DND-41 (cell line): ENCODE measurements around the gene OR11A1.

Source experiments
- ATAC-seq: fragments of 200-7000 bp; cut with Tn5 transposase; 3 replicates; pipeline ENCODE4 v1.9.1; 2021; ENCODE audit warnings: low read depth; ENCODE audit not compliant: insufficient read depth
- DNase-seq: peaks from one replicate; pipeline ENCODE4 v3.0.0-alpha.2; 2020
- H2AFZ ChIP-seq: 2 replicates; pipeline ENCODE4 v1.6.0; 2012; ENCODE audit warnings: low read depth, low read length
- H3K27ac ChIP-seq: 2 replicates; pipeline ENCODE4 v1.5.1; 2012; ENCODE audit warnings: low read length, inconsistent platforms
- H3K27me3 ChIP-seq: fragments of 200-600 bp; sonication (generic); 2 replicates; pipeline ENCODE4 v1.6.0; 2012; ENCODE audit warnings: low read length, mild to moderate bottlenecking, inconsistent platforms; ENCODE audit not compliant: insufficient read depth, poor library complexity
- H3K36me3 ChIP-seq: 2 replicates; pipeline ENCODE4 v1.5.1; 2012; ENCODE audit warnings: low read length, inconsistent platforms; ENCODE audit not compliant: insufficient read depth
- H3K4me1 ChIP-seq: 2 replicates; pipeline ENCODE4 v1.5.1; 2012; ENCODE audit warnings: mild to moderate bottlenecking, low read length; ENCODE audit not compliant: insufficient read depth
- H3K4me2 ChIP-seq: 2 replicates; pipeline ENCODE4 v1.6.0; 2012; ENCODE audit warnings: mild to moderate bottlenecking, moderate library complexity, low read length, inconsistent platforms; ENCODE audit not compliant: insufficient read depth
- H3K4me3 ChIP-seq, 2 experiments: fragments of 200-600 bp in 1 of 2; shearing (Covaris generic) in 1 of 2; 2 replicates each; pipeline ENCODE4 v1.5.1; 2012 to 2016; ENCODE audit warnings: inconsistent platforms in 2 of 2, low read length in 2 of 2, mild to moderate bottlenecking in 2 of 2, low read depth in 1 of 2, moderate library complexity in 1 of 2
- H3K79me2 ChIP-seq: 2 replicates; pipeline ENCODE4 v1.6.0; 2012; ENCODE audit warnings: low read length, inconsistent platforms; ENCODE audit not compliant: insufficient read depth
- H3K9ac ChIP-seq: 2 replicates; pipeline ENCODE4 v1.6.0; 2012; ENCODE audit warnings: low read depth, mild to moderate bottlenecking, inconsistent platforms, low read length, moderate library complexity
- H3K9me3 ChIP-seq: 2 replicates; pipeline ENCODE4 v1.5.1; 2012; ENCODE audit warnings: low read length, moderate library complexity, mild to moderate bottlenecking, inconsistent platforms; ENCODE audit not compliant: insufficient read depth, severe bottlenecking
- H4K20me1 ChIP-seq: 2 replicates; pipeline ENCODE4 v1.6.0; 2012; ENCODE audit warnings: low read length; ENCODE audit not compliant: insufficient read depth
- EZH2 ChIP-seq: IDR thresholded peaks from 3 replicates; pipeline ENCODE4 v1.6.1; 2012; ENCODE audit warnings: borderline replicate concordance, low read depth, mild to moderate bottlenecking, moderate library complexity, low read length, inconsistent platforms; ENCODE audit not compliant: severe bottlenecking
- TF ChIP-seq, protein P1 (sequence below): IDR thresholded peaks from 2 replicates; pipeline ENCODE4 v1.5.1; 2012; ENCODE audit warnings: borderline replicate concordance, low read length, moderate library complexity, mild to moderate bottlenecking; ENCODE audit not compliant: poor library complexity, severe bottlenecking; ENCODE audit errors: extremely low read depth

OR11A1 gene, protein sequence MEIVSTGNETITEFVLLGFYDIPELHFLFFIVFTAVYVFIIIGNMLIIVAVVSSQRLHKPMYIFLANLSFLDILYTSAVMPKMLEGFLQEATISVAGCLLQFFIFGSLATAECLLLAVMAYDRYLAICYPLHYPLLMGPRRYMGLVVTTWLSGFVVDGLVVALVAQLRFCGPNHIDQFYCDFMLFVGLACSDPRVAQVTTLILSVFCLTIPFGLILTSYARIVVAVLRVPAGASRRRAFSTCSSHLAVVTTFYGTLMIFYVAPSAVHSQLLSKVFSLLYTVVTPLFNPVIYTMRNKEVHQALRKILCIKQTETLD

DNA sequence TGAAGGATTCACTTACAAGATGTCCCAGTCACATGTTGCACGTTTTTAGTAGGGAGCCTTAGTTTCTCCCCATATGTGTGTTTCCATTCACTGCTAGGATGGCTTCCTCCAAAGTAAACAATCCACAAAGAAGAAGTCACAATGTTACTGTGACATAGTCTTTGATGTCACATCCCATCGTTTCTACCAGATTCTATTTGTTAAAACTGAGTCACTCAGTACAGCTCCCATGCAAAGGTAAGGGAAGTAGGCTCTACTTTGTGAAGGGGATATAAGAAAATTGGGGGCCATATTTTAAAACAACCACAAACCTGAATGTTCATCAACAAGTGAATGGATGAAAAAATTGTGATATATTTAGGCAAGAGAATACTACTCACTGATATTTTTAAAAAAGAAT is at the start of gene OR11A1, which contains the start of gene OR2H1:
Gene OR11A1, minus strand, starts transcription at position 101 of the 400 bp plus-strand sequence. CDS start 29,430 bp downstream, outside the sequence.
Gene OR2H1, plus strand, starts transcription at position 185 of the 400 bp plus-strand sequence. CDS start 4,615 bp downstream, outside the sequence.
- Histone ChIP-seq H3K79me2 (no peaks in the 10 kb centered on the region), H3K36me3 (no peaks in the 10 kb centered on the region), H3K4me3 (no peak within 1 kb of the TSS), H3K9me3 (no peaks in the 10 kb centered on the region), H2AFZ (no peak within 1 kb of the TSS), H3K9ac (no peak within 1 kb of the TSS), H3K27me3 (peaks cover 2% of the 10 kb centered on the region), H3K4me2 (no peak within 1 kb of the TSS), H4K20me1 (no peaks in the 10 kb centered on the region), H3K4me1 (no peaks in the 10 kb centered on the region), H3K27ac (no peak within 1 kb of the TSS)
- ATAC-seq: no peak
- no peak for TF ChIP-seq EZH2
- TF ChIP-seq, protein P1, sequence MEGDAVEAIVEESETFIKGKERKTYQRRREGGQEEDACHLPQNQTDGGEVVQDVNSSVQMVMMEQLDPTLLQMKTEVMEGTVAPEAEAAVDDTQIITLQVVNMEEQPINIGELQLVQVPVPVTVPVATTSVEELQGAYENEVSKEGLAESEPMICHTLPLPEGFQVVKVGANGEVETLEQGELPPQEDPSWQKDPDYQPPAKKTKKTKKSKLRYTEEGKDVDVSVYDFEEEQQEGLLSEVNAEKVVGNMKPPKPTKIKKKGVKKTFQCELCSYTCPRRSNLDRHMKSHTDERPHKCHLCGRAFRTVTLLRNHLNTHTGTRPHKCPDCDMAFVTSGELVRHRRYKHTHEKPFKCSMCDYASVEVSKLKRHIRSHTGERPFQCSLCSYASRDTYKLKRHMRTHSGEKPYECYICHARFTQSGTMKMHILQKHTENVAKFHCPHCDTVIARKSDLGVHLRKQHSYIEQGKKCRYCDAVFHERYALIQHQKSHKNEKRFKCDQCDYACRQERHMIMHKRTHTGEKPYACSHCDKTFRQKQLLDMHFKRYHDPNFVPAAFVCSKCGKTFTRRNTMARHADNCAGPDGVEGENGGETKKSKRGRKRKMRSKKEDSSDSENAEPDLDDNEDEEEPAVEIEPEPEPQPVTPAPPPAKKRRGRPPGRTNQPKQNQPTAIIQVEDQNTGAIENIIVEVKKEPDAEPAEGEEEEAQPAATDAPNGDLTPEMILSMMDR: no peak
- no peak for DNase-seq

DNA sequence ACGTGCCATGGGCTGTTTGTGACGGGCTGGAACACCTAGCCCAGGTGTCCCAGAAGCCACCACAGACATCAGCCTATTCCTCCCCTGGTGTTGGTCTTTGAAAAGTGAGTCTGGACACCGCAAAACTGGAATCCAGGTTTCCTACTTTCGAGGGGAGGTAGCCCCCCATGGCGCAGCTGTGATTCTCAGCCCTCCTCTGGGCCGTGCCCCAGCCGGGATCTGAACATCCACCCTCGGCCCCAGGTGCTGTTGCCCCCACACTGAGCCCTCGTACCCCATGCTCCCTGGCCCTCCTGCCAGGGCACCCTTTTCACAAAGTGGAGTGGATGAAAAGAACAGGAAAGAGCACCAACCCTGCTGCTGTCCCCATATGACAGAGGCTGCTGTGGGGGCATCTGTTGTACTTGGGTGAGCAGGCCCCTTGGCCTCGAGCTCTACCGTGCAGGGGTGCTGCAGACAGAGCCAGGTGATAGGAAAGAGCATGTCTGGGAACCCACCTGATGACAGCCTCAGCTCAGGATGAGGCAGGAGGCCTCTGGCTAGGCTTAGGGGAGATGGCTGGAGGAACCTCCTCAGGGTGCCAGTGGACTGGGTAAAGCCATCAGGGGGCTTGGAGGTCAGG is 49.7 kb upstream of the OR11A1 start:
- H3K9me3 ChIP-seq: no peaks in the 10 kb centered on the region
- no peaks in the 10 kb centered on the region for H4K20me1 ChIP-seq
- no peak overlapping the region for H3K4me2 ChIP-seq
- no peaks in the 10 kb centered on the region for H3K4me1 ChIP-seq
- H3K9ac ChIP-seq: no peak overlapping the region
- H3K79me2 ChIP-seq: no peaks in the 10 kb centered on the region
- no peak for ATAC-seq
- H2AFZ ChIP-seq: no peak overlapping the region
- TF ChIP-seq EZH2: no peak
- TF ChIP-seq, protein P1: no peak
- DNase-seq: no peak
- peaks cover 9% of the 10 kb centered on the region for H3K27me3 ChIP-seq
- no peak overlapping the region for H3K4me3 ChIP-seq
- no peaks in the 10 kb centered on the region for H3K36me3 ChIP-seq
- no peak overlapping the region for H3K27ac ChIP-seq

DNA sequence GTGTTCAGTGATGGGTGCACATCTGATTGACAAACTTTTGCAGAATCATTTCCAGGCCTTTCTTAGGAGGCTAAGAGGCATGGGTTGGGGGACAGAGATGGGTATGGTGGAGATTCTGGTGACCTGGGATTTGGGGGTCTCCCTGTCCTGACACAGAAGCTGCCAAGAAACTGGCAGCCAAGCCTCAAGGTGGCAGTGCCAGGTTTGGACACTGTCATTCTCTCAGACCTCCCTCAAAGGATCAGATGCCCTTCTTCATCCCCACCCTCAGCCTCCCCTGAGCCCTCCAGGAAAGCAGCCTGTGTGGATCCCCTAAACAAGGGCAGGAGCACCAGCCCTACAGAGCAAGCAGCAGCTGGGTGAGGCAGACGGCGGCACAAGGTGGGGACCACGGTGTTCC is 48.9 kb upstream of the OR11A1 start:
- Histone ChIP-seq H3K79me2 (no peaks in the 10 kb centered on the region), H3K4me2 (no peak overlapping the region), H3K27me3 (peaks cover 9% of the 10 kb centered on the region), H3K4me1 (no peaks in the 10 kb centered on the region), H3K9me3 (no peaks in the 10 kb centered on the region), H3K36me3 (no peaks in the 10 kb centered on the region), H3K4me3 (no peak overlapping the region), H3K9ac (no peak overlapping the region), H3K27ac (no peak overlapping the region), H2AFZ (no peak overlapping the region), H4K20me1 (no peaks in the 10 kb centered on the region)
- TF ChIP-seq, protein P1: no peak
- no peak for TF ChIP-seq EZH2
- ATAC-seq: no peak
- no peak for DNase-seq
